Stimulated activated CD4-positive, alpha-beta T cell treated with anti-CD3 and anti-CD28 coated beads, TNF-alpha, amount 100 ng/mL, for 24 hours (primary cell): ENCODE results near the gene ALAD.
A peak's percentile ranks its signal among the peaks of the same experiment; 100 is the strongest.
"Not testable (repeated sequence)": the region's sequence is repeated elsewhere in the genome, so short reads cannot be mapped to it uniquely, and the experiment has no call there.

Experiments
- DNase-seq, 3 experiments: peaks; one replicate each; pipeline ENCODE4 v3.0.0-alpha.2; 2020; ENCODE audit warnings: low read depth in 3 of 3

Gene ALAD

GRCh38 chr9:113373676-113374392 is 27.2 kb downstream of the ALAD start:
- DNase-seq = no peak

GRCh38 chr9:113373256-113373655 is 27.8 kb downstream of the ALAD start:
- DNase-seq = no peak

- DNase-seq = no peak
Observed at GRCh38 chr9:113372059-113372458, 29.0 kb downstream of the ALAD start.

- no peak for DNase-seq
Observed at GRCh38 chr9:113370806-113371325, 30.2 kb downstream of the ALAD start.

GRCh38 chr9:113369855-113370140 is 31.3 kb downstream of the ALAD start:
- no peak for DNase-seq

- no peak for DNase-seq
Observed at GRCh38 chr9:113368982-113369854, 31.9 kb downstream of the ALAD start.

- DNase-seq = no peak
Observed at GRCh38 chr9:113368348-113368981, 32.6 kb downstream of the ALAD start.

GRCh38 chr9:113365652-113366051 is 35.4 kb downstream of the ALAD start:
- not testable (repeated sequence) for DNase-seq

GRCh38 chr9:113364951-113365350 is 36.1 kb downstream of the ALAD start:
- no peak for DNase-seq

GRCh38 chr9:113363336-113363735 is 37.7 kb downstream of the ALAD start:
- DNase-seq = no peak

- DNase-seq = peak in 1 of 3 experiments; percentile 31
Observed at GRCh38 chr9:113361304-113362018, 39.6 kb downstream of the ALAD start.

- DNase-seq = no peak
Observed at GRCh38 chr9:113360242-113360842, 40.7 kb downstream of the ALAD start.

- no peak for DNase-seq
Observed at GRCh38 chr9:113359385-113359784, 41.7 kb downstream of the ALAD start.

- DNase-seq = no peak
Observed at GRCh38 chr9:113356686-113357292, 44.3 kb downstream of the ALAD start.

- no peak for DNase-seq
Observed at GRCh38 chr9:113355040-113355596, 46.0 kb downstream of the ALAD start.

GRCh38 chr9:113352411-113352810 is 48.7 kb downstream of the ALAD start:
- DNase-seq = no peak

- no peak for DNase-seq
Observed at GRCh38 chr9:113352006-113352405, 49.1 kb downstream of the ALAD start.

GRCh38 chr9:113350937-113351336 is 50.1 kb downstream of the ALAD start:
- DNase-seq = peak in 1 of 3 experiments; percentile 50

GRCh38 chr9:113350107-113350661 is 50.9 kb downstream of the ALAD start:
- DNase-seq = peak in 1 of 3 experiments; percentile 25

- DNase-seq = peak in 1 of 3 experiments; percentile 21
Observed at GRCh38 chr9:113349445-113350094, 51.5 kb downstream of the ALAD start, which contains the start of gene BSPRY. Gene BSPRY (plus strand): TSS chr9:113349541. CDS start chr9:113349580, 39 bp downstream.
